ENCODE data around the gene CACNA2D4.

CACNA2D4 gene

DNA sequence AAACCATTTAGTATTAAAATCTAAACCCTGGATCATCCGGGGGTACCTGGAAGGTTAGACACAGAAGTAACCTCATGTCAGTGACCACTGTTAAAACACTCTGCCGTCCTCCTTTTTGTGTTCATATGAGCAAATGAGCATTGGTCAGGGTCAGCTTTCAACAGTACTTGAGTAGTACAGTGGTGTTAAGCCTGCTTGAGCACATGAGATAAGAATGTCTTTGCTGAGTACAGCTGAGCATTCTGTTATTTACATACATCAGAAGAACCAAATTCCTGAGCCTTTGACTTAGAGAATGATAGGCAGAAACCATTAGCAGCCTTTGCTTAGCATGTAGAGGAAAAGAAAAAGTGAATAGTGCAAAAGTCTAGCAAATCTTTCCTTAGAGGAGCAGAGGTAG lies 136.7 kb downstream of the CACNA2D4 start:
- Histone ChIP-seq H3K4me1 (ENCODE audit: control insufficient read depth, insufficient read depth, low read length) (peaks cover 31% of the 10 kb centered on the region), H3K4me2 (ENCODE audit: low read length) (no peak overlapping the region), H3K36me3 (ENCODE audit: insufficient read depth, low read length) (peaks cover 24% of the 10 kb centered on the region), H3K9me3 (replicated peaks; ENCODE audit: low read length) (no peaks in the 10 kb centered on the region), H3K9ac (ENCODE audit: low read depth, low read length) (no peak overlapping the region), H3K27me3 (ENCODE audit: control insufficient read depth, insufficient read depth, low read length) (no peaks in the 10 kb centered on the region), H3K4me3 (ENCODE audit: low read length) (no peak overlapping the region)

DNA sequence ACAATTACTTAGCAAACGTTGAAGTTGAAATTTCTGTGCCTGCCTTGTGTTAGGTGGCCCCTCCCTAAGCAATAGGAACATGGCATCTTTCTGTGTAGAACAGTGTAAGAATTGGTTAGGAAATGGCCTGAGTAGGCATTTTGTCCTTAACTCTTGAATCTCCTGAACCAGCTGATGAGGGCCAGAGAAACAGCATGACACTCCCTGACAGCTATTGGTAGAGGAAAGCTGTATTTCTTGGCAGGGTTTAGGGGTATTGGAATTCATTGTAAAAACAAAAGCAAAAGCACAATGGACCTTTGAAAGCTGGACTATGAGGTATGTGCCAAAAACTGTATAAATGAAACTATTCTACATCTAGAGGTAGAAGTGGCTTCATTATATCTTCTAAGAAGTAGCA lies 138.7 kb downstream of the CACNA2D4 start:
- H3K4me3 ChIP-seq (ENCODE audit: low read length), result no peak overlapping the region
- H3K4me1 ChIP-seq (ENCODE audit: control insufficient read depth, insufficient read depth, low read length), result peaks cover 41% of the 10 kb centered on the region
- no peak overlapping the region for H3K9ac ChIP-seq (ENCODE audit: low read depth, low read length)
- H3K36me3 ChIP-seq (ENCODE audit: insufficient read depth, low read length), result peaks cover 16% of the 10 kb centered on the region
- no peaks in the 10 kb centered on the region for H3K27me3 ChIP-seq (ENCODE audit: control insufficient read depth, insufficient read depth, low read length)
- peak overlapping the region; percentile 35 for H3K4me2 ChIP-seq (ENCODE audit: low read length)
- H3K9me3 ChIP-seq (replicated peaks; ENCODE audit: low read length), result no peaks in the 10 kb centered on the region

DNA sequence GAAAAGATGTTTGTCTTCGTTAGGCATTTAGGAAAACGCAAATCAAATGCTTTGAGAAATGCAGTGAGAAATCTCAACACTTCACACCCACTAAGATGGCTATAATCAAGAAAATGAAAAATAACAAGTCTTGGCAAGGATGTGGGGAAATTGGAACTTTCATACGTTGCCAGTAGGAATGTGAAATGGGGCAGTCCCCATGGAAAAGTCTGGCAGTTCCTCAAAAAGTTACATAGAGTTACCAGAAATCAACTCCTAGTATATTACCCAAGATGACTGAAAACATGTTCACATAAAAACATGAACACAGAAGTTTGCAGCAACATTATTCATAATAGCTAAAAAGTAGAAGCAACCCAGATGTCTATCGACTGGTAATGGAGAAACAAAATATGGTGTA lies 139.5 kb downstream of the CACNA2D4 start:
- H3K9ac ChIP-seq (ENCODE audit: low read depth, low read length), result no peak overlapping the region
- H3K36me3 ChIP-seq (ENCODE audit: insufficient read depth, low read length), result peaks cover 12% of the 10 kb centered on the region
- no peak overlapping the region for H3K4me2 ChIP-seq (ENCODE audit: low read length)
- H3K27me3 ChIP-seq (ENCODE audit: control insufficient read depth, insufficient read depth, low read length), result no peaks in the 10 kb centered on the region
- H3K9me3 ChIP-seq (replicated peaks; ENCODE audit: low read length), result no peaks in the 10 kb centered on the region
- H3K4me3 ChIP-seq (ENCODE audit: low read length), result no peak overlapping the region
- peaks cover 46% of the 10 kb centered on the region for H3K4me1 ChIP-seq (ENCODE audit: control insufficient read depth, insufficient read depth, low read length)

DNA sequence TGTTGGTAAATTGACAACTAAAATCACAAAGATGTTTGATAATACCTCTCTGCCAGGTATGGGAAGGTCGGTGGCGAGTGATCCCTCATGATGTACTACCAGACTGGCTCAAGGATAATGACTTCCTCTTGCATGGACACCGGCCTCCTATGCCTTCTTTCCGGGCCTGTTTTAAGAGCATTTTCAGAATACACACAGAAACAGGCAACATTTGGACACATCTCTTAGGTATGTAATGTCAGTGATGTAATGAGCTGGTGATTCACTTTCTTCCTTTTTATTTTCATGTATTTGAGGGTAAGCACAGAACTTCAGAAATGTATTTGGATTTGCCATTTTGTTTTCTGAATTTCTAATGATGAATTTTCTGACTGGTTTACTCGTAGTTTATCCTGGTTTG lies 140.7 kb downstream of the CACNA2D4 start:
- Histone ChIP-seq H3K27me3 (ENCODE audit: control insufficient read depth, insufficient read depth, low read length) (no peaks in the 10 kb centered on the region), H3K4me2 (ENCODE audit: low read length) (peak overlapping the region; percentile 61), H3K4me1 (ENCODE audit: control insufficient read depth, insufficient read depth, low read length) (peaks cover 46% of the 10 kb centered on the region), H3K9ac (ENCODE audit: low read depth, low read length) (no peak overlapping the region), H3K4me3 (ENCODE audit: low read length) (no peak overlapping the region), H3K9me3 (replicated peaks; ENCODE audit: low read length) (no peaks in the 10 kb centered on the region), H3K36me3 (ENCODE audit: insufficient read depth, low read length) (peaks cover 8% of the 10 kb centered on the region)

DNA sequence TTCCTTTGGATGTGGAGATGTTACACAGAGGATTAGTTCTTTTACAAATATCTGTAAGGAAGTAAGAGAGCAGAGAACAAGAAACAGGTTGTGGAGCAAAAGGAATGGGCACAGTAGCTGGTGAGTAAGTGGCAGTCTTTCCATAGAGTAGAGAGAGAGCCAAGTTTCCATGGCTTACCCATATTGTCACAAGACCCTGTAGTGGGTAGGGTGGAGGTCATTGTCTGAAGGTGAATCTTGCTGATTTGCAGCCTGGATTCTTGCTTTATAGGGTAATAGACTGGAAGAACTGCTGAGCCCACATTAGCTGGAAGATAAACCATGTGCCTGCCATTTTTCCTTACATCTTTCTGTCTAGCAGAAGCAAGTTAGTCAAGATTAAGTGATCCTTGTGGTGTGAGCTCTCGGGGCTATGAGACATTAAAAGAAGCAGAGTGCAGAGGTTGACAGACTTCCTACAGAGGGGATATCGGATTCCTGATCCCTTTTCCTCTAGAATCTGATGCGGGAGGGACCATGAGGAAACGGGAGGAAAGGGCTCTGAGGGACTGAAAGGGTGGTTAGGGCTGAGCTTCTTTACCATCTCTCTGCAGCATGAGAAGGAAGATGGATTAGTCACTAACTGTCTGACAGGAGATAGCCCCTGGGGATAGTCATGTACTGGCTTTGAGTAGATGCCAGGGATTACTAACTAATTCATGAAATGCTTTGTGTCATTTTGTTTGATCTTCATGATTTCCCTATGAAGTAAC lies 142.1 kb downstream of the CACNA2D4 start:
- Histone ChIP-seq H3K27me3 (ENCODE audit: control insufficient read depth, insufficient read depth, low read length) (no peaks in the 10 kb centered on the region), H3K4me1 (ENCODE audit: control insufficient read depth, insufficient read depth, low read length) (peaks cover 46% of the 10 kb centered on the region), H3K4me3 (ENCODE audit: low read length) (no peak overlapping the region), H3K4me2 (ENCODE audit: low read length) (peak overlapping the region; percentile 29), H3K36me3 (ENCODE audit: insufficient read depth, low read length) (peaks cover 5% of the 10 kb centered on the region), H3K9ac (ENCODE audit: low read depth, low read length) (no peak overlapping the region), H3K9me3 (replicated peaks; ENCODE audit: low read length) (no peaks in the 10 kb centered on the region)

DNA sequence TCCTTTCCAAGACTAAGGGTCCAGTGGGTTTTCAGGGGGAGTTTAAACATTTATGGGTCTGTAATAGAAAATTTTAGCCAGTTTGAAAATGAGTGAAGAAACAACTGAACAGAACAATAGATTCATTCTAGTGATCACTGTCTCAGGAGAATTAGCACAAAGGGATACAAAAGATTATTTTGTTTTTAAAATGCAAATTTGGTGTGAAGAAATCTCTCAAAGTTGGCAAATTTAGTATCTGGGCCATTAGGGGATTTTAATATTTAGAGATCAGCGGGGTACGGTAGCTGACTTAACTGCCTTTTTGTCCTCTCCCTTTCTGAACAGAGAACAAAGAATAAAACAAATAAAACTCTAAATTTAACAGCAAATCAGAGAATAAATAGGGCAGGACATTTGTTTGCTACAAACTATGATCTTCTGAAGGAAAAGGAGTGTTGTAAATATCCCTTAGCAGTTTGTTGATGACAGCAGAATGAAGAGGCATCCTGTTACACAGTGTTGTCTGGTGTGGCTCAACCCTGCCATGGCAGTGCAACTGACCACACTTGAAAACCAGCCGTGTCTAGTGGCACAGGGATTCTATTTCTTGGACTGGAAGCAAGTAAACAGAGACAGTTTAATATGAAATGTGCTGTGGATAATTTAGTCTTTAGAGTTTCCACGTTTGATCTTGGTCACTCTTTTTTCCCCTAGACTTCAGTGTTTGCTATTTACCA lies 144.4 kb downstream of the CACNA2D4 start:
- peaks cover 32% of the 10 kb centered on the region for H3K4me1 ChIP-seq (ENCODE audit: control insufficient read depth, insufficient read depth, low read length)
- H3K4me2 ChIP-seq (ENCODE audit: low read length), result no peak overlapping the region
- H3K27me3 ChIP-seq (ENCODE audit: control insufficient read depth, insufficient read depth, low read length), result no peaks in the 10 kb centered on the region

DNA sequence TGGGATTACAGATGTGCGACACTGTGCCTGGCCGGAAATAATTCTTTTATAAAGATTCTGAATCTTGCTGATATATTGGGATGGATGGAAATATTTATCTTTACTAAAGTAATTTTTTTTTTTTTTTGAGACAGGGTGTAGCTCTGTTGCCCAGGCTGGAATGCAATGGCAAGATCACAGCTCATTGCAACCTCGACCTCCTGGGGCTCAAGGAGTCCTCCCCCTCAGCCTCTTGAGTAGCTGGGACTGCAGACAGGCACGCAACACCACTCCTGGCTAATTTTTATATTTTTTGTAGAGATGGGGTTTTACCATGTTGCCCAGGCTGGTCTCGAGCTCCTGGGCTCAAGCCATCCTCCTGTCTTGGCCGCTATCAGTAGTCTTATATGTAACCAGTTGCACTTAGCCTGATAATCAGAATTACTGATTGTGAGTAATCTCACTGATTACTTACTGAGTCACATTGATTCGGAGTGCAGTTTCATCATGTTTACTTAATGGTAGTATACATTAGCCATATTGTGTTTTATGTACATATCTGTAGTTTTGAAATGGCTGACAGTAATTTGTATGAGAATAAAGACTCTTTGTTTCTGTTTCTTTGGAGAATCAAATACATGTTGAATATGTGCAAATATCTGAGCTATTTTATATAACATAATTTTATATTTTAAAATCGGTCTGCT lies 148.5 kb downstream of the CACNA2D4 start:
- Histone ChIP-seq H3K4me3 (ENCODE audit: low read length) (no peak overlapping the region), H3K4me2 (ENCODE audit: low read length) (no peak overlapping the region), H3K36me3 (ENCODE audit: insufficient read depth, low read length) (no peaks in the 10 kb centered on the region), H3K27me3 (ENCODE audit: control insufficient read depth, insufficient read depth, low read length) (no peaks in the 10 kb centered on the region), H3K9ac (ENCODE audit: low read depth, low read length) (no peak overlapping the region), H3K9me3 (replicated peaks; ENCODE audit: low read length) (no peaks in the 10 kb centered on the region), H3K4me1 (ENCODE audit: control insufficient read depth, insufficient read depth, low read length) (peaks cover 5% of the 10 kb centered on the region)

More for the DNA sequence above, 144.4 kb downstream of the CACNA2D4 start:
- no peaks in the 10 kb centered on the region for H3K9me3 ChIP-seq (replicated peaks; ENCODE audit: low read length)
- no peaks in the 10 kb centered on the region for H3K36me3 ChIP-seq (ENCODE audit: insufficient read depth, low read length)
- H3K9ac ChIP-seq (ENCODE audit: low read depth, low read length), result no peak overlapping the region
- no peak overlapping the region for H3K4me3 ChIP-seq (ENCODE audit: low read length)

DNA sequence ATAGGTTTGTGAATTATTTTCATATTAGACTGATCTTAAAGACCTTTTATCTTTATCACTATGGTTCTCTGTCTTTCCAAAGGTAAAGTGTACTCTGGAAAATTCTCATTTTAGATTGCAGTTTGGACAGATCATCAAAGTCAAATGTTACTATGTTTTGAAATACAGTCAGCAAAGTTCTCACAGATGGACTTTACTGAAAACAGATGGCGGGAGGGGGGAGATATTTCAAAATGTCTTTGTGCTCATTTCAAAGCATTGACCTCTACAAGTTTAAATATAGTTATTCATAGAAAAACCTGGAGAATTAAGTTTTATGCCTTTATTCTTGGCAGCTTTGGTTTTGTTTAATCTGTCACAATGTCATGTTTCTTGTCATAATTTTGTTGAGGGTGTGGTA lies 149.8 kb downstream of the CACNA2D4 start:
- Histone ChIP-seq H3K27me3 (ENCODE audit: control insufficient read depth, insufficient read depth, low read length) (no peaks in the 10 kb centered on the region), H3K4me1 (ENCODE audit: control insufficient read depth, insufficient read depth, low read length) (no peaks in the 10 kb centered on the region), H3K9ac (ENCODE audit: low read depth, low read length) (no peak overlapping the region), H3K4me3 (ENCODE audit: low read length) (no peak overlapping the region), H3K36me3 (ENCODE audit: insufficient read depth, low read length) (no peaks in the 10 kb centered on the region), H3K4me2 (ENCODE audit: low read length) (no peak overlapping the region), H3K9me3 (replicated peaks; ENCODE audit: low read length) (no peaks in the 10 kb centered on the region)

DNA sequence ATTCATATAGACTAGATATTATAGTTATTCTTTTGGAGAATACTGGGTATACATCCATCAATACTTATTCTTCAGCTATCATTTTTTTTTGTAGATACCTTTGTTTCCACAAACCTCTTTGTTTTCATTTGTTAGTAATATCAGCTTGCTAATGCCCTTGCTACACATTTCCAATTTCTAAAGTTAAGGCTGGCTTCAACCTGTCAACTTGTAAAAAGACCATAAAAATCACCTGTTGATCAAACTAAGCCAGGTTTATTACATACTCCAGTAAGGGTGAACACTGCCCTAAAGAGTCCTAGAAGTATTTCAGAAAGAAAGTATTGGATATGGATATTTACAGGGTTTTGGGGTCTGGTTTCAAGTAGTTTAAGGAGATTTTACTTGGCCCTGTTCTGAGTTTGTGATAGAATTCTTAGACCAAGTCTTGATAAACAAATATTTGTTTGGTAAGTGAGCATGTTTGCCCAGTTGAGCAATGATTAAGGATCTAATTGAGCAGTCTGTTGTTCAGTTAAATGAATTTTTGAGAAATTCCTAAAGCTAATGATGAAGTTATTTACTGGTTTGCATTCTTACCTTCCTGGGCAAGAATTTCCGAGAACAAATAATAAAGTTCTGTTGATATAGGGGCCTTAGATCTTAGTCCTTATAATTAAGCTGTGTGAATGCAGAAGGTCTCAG lies 150.9 kb downstream of the CACNA2D4 start:
- no peaks in the 10 kb centered on the region for H3K36me3 ChIP-seq (ENCODE audit: insufficient read depth, low read length)
- H3K4me3 ChIP-seq (ENCODE audit: low read length), result no peak overlapping the region
- H3K9ac ChIP-seq (ENCODE audit: low read depth, low read length), result no peak overlapping the region
- H3K9me3 ChIP-seq (replicated peaks; ENCODE audit: low read length), result no peaks in the 10 kb centered on the region
- H3K4me2 ChIP-seq (ENCODE audit: low read length), result no peak overlapping the region
- H3K4me1 ChIP-seq (ENCODE audit: control insufficient read depth, insufficient read depth, low read length), result no peaks in the 10 kb centered on the region
- H3K27me3 ChIP-seq (ENCODE audit: control insufficient read depth, insufficient read depth, low read length), result no peaks in the 10 kb centered on the region

DNA sequence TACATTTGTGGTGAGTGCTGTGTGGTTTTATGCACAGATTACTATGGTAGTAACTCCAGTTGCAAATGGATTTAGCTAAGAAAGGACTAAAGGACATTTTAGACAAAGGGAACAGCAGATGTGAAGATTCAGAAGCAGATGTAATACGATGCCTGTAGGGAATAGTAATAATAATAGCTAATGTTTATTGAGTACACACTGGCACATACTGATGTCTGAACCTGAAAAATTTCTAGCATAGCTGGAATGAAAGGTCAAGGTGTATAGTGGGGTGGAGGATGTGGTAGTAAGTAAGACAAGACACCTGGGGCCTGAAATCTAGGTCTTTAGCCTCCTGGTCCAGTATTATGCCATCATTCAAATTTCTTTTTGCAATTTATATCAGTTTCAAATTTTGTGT lies 152.3 kb downstream of the CACNA2D4 start:
- Histone ChIP-seq H3K9me3 (replicated peaks; ENCODE audit: low read length) (no peaks in the 10 kb centered on the region), H3K36me3 (ENCODE audit: insufficient read depth, low read length) (no peaks in the 10 kb centered on the region), H3K4me3 (ENCODE audit: low read length) (no peak overlapping the region), H3K9ac (ENCODE audit: low read depth, low read length) (no peak overlapping the region), H3K27me3 (ENCODE audit: control insufficient read depth, insufficient read depth, low read length) (no peaks in the 10 kb centered on the region), H3K4me1 (ENCODE audit: control insufficient read depth, insufficient read depth, low read length) (peaks cover 3% of the 10 kb centered on the region), H3K4me2 (ENCODE audit: low read length) (no peak overlapping the region)

DNA sequence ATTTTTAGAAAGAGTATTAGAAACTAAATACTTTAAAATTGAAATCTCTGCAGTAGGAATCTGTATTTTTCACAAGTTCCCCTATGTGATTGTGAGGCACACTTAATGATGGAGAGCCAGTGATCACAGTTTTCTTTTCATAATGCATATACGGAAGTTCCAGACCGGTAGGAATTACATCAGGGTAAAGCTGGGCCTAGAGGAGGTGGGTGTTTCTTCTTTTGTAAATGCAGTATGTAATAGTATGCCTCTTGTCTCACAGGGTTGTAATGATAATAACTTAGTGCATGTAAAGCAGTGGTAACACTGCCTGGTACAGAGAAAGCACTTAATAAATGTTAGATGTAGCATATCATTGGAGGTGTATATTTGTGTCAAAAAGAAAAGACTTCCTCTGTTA lies 155.3 kb downstream of the CACNA2D4 start:
- Histone ChIP-seq H3K9ac (ENCODE audit: low read depth, low read length) (no peak overlapping the region), H3K4me3 (ENCODE audit: low read length) (no peak overlapping the region), H3K27me3 (ENCODE audit: control insufficient read depth, insufficient read depth, low read length) (no peaks in the 10 kb centered on the region), H3K9me3 (replicated peaks; ENCODE audit: low read length) (no peaks in the 10 kb centered on the region), H3K4me1 (ENCODE audit: control insufficient read depth, insufficient read depth, low read length) (peaks cover 14% of the 10 kb centered on the region), H3K36me3 (ENCODE audit: insufficient read depth, low read length) (no peaks in the 10 kb centered on the region), H3K4me2 (ENCODE audit: low read length) (no peak overlapping the region)

All from skeletal muscle satellite cell (primary cell).